Panc1 (cell line): ENCODE data around the gene KAZN.

Source experiments
- POLR2AphosphoS5 ChIP-seq: IDR thresholded peaks from 2 replicates; pipeline ENCODE4 v1.6.1; 2012; ENCODE audit warnings: mild to moderate bottlenecking, low read depth, low read length, moderate library complexity
- TF ChIP-seq, protein P1 (sequence below): fragments of 450-650 bp; IDR thresholded peaks from 2 replicates; pipeline ENCODE4 v1.5.1; 2017; ENCODE audit warnings: mild to moderate bottlenecking

DNA sequence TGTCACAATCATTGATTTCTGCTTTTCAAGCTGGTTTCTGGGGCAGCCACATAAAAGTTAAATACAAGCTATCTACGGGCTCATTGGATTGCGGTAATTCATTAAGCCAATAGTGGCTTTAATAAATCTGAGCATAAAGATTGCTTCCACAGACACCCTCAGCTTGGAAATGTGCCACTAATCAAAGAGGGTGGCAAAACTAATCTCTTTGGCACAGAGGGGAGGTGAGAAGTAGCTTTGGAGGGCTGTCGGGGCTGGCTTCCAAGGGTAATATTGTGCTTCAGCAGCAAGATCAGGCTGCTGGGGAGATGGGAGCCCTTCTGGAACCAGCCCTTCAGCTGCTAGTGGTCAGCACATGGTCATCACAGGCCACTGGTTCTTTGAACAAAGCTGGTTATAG, 21.2 kb upstream of the KAZN start:
- TF ChIP-seq, protein P1, sequence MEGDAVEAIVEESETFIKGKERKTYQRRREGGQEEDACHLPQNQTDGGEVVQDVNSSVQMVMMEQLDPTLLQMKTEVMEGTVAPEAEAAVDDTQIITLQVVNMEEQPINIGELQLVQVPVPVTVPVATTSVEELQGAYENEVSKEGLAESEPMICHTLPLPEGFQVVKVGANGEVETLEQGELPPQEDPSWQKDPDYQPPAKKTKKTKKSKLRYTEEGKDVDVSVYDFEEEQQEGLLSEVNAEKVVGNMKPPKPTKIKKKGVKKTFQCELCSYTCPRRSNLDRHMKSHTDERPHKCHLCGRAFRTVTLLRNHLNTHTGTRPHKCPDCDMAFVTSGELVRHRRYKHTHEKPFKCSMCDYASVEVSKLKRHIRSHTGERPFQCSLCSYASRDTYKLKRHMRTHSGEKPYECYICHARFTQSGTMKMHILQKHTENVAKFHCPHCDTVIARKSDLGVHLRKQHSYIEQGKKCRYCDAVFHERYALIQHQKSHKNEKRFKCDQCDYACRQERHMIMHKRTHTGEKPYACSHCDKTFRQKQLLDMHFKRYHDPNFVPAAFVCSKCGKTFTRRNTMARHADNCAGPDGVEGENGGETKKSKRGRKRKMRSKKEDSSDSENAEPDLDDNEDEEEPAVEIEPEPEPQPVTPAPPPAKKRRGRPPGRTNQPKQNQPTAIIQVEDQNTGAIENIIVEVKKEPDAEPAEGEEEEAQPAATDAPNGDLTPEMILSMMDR, result no peak
- no peak for TF ChIP-seq POLR2AphosphoS5
